Ascending aorta (tissue), 2 donors: Measurements from ENCODE around the gene CCDC187. TPM values are rescaled to one million over a fixed set of nuclear protein-coding genes. Genes with fewer than 3 reads are reported as not detected.

ENCODE experiments used
- DNase-seq, 2 donors: peaks; one replicate each; pipeline ENCODE4 v3.0.0-alpha.2; 2019; ENCODE audit warnings: low spot score in 2 of 2
- H3K27ac ChIP-seq, 2 donors: fragments of 200-600 bp; sonication (generic); one replicate each; pipeline ENCODE4 v1.5.1; 2016 to 2017; ENCODE audit warnings: mild to moderate bottlenecking in 1 of 2
- H3K27me3 ChIP-seq: fragments of 200-600 bp; sonication (generic); one replicate; pipeline ENCODE4 v1.5.1; 2017
- H3K36me3 ChIP-seq, 2 donors: fragments of 200-600 bp; sonication (generic); one replicate each; pipeline ENCODE4 v1.5.1; 2016
- H3K4me1 ChIP-seq, 2 donors: fragments of 200-600 bp; sonication (generic); one replicate each; pipeline ENCODE4 v1.5.1; 2016 to 2017; ENCODE audit warnings: mild to moderate bottlenecking in 1 of 2
- H3K4me3 ChIP-seq, 2 donors: fragments of 200-600 bp; sonication (generic); one replicate each; pipeline ENCODE4 v1.5.1; 2016 to 2017; ENCODE audit warnings: mild to moderate bottlenecking in 1 of 2
- H3K9me3 ChIP-seq, 2 donors: fragments of 200-600 bp; sonication (generic); one replicate each; pipeline ENCODE4 v1.5.1; 2016
- CTCF ChIP-seq, 3 experiments: fragments of 200-600 bp in 2 of 3; fragments of 450-650 bp in 1 of 3; sonication (generic) in 2 of 3; IDR thresholded peaks; one replicate each; pipeline ENCODE4 v1.5.1; 2016 to 2019; ENCODE audit warnings: antibody characterized with exemption in 3 of 3, mild to moderate bottlenecking in 1 of 3, moderate library complexity in 1 of 3
- intact Hi-C: fragments of 100-400 bp; cut with DNase I; formaldehyde crosslinking; loops from one replicate; pipeline ENCODE4 v1.15.1; 2023
- total RNA-seq: library from RNA; depleted of rRNA; stranded (reverse); fragments of >200 nt; gene quantifications from one replicate; pipeline ENCODE4 v1.1.0, GENCODE V29; 2016

Gene CCDC187
- total RNA-seq, 1 donor from 2014 or later: under 0.01 TPM

DNA sequence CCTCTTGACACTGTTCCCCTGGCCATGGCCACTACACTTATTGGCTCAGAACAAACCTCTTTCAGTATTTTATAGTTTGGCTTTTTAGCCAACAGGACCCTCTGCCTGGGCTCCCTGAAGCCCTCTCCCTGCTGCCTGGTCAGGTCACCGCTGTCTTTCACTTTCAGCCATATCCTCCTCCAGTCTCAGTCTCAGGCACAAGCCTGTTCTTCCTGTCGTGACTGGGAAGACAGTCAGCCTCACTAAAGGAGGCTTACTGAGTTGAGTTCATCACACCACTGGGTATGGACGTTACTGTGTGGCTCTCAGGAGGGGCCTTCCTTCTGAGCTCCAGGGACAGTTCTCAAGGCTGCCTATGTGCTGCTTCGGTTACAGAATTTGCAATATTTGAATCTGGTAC lies 60.3 kb downstream of the CCDC187 start:
- no peak for DNase-seq
- H3K27me3 ChIP-seq: no peaks in the 10 kb centered on the region
- H3K27ac ChIP-seq: no peak overlapping the region
- no peaks in the 10 kb centered on the region for H3K36me3 ChIP-seq
- no peak overlapping the region for H3K4me3 ChIP-seq
- intact Hi-C loops: no loop called here
- peaks cover 5 to 14% of the 10 kb centered on the region in 2 donors for H3K4me1 ChIP-seq
- TF ChIP-seq CTCF (IDR thresholded peaks at IDR 0.05): no peak
- H3K9me3 ChIP-seq: no peaks in the 10 kb centered on the region

DNA sequence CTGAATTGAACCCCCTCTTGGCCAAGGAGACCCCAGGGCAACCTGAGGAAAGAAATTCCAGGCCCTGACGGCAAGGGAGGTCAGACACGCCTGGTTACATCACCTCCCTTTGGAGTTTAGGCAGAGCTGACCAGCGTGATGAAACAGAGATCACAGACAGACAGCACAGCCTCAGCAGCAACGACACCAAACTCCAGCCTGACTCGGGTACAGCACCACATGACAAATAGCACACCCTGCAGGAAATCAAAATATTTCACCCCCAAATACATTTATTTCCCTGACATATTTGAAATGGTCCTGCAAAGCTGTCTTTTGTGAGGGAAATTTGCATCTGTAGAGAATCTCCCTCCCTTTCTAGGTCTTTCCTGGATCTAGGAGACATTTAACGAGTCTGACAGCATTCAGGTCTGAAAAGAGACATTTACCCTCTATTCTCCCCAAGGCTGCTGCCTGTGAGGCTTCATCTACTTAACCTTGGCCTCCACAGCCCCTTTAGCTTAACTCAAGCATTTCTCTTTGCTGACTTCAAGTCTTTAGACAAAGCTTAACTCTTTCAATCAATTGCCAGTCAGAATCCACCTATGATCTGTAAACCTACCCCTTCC lies 60.9 kb downstream of the CCDC187 start:
- no peak for TF ChIP-seq CTCF (IDR thresholded peaks at IDR 0.05)
- Histone ChIP-seq H3K4me3 (no peak overlapping the region), H3K4me1 (peaks cover 5 to 14% of the 10 kb centered on the region in 2 donors), H3K36me3 (no peaks in the 10 kb centered on the region), H3K9me3 (no peaks in the 10 kb centered on the region), H3K27ac (no peak overlapping the region), H3K27me3 (no peaks in the 10 kb centered on the region)
- DNase-seq: no peak
- intact Hi-C loops: no loop called here

DNA sequence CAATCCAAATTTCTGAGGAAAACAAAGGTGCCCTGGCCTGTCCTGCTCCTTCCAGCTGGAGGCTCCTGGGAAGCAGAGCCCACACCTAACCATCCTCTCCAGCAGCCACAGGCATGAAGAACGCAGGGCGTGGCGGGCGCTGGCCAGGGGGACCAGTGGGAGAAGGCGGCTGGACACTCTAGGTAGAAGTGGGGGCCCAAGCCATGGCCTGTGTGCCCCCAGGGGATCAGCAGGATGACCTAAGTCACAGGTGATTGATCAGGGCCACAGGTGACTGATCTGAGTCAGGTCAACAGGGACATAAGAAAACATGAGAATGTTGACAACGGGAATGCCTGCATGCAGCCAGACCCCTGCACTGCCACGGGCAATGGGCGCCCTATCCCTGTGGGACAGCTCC lies 61.6 kb downstream of the CCDC187 start:
- no peak overlapping the region for H3K27ac ChIP-seq
- H3K9me3 ChIP-seq: no peaks in the 10 kb centered on the region
- H3K4me1 ChIP-seq: peaks cover 5 to 14% of the 10 kb centered on the region in 2 donors
- H3K4me3 ChIP-seq: no peak overlapping the region
- TF ChIP-seq CTCF (IDR thresholded peaks at IDR 0.05): no peak
- DNase-seq: no peak
- H3K36me3 ChIP-seq: no peaks in the 10 kb centered on the region
- no peaks in the 10 kb centered on the region for H3K27me3 ChIP-seq
- intact Hi-C loops: no loop called here

DNA sequence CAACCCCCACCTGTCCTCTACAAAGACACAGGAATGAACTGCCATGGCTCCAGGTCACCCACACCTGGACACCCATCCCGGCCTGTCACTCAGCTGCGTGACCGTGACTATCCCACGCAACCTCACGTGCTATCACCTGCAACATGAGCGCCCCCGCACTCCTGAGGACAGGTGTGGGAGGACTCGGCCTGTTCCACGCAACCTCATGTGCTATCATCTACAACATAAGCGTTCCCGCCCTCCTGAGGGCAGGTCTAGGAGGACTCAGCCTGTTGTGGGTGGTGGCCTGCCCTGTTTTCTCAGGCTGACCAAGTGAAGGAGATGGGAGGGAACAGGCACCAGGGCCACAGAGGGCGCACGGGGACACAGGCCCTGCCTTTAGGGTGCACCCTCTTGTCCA lies 62.4 kb downstream of the CCDC187 start:
- H3K27me3 ChIP-seq: no peaks in the 10 kb centered on the region
- TF ChIP-seq CTCF (IDR thresholded peaks at IDR 0.05): no peak
- no peak overlapping the region for H3K27ac ChIP-seq
- peaks cover 2 to 4% of the 10 kb centered on the region in 2 donors for H3K36me3 ChIP-seq
- no peak overlapping the region for H3K4me3 ChIP-seq
- no peak for DNase-seq
- peaks cover 5 to 14% of the 10 kb centered on the region in 2 donors for H3K4me1 ChIP-seq
- no peaks in the 10 kb centered on the region for H3K9me3 ChIP-seq
- intact Hi-C loops: no loop called here

GRCh38 chr9:136240941-136241340 lies 63.0 kb downstream of the CCDC187 start:
- no peak for DNase-seq
- intact Hi-C loops: no loop called here
- Histone ChIP-seq H3K9me3 (no peaks in the 10 kb centered on the region), H3K27ac (no peak overlapping the region), H3K4me1 (peaks cover 5 to 10% of the 10 kb centered on the region in 2 donors), H3K27me3 (no peaks in the 10 kb centered on the region), H3K36me3 (peaks cover 5 to 10% of the 10 kb centered on the region in 2 donors), H3K4me3 (no peak overlapping the region)
- no peak for TF ChIP-seq CTCF (IDR thresholded peaks at IDR 0.05)

DNA sequence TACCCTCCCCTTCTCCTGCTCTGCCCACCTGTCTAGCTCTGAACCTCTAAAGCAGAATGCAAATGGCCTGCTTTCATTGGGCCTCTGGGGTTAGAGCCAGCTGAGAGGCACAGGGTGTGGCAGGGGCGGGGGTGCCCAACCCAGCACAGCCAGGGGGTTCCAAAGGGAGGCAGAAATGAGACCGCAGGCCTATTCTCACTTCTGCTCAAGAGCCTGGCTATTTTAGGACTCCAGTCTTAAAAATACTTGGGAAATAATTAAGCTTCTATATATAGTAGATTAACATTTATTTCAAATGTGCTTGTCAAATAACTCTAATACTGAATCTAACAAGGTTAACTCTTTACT lies 63.9 kb downstream of the CCDC187 start:
- TF ChIP-seq CTCF (IDR thresholded peaks at IDR 0.05): no peak
- Histone ChIP-seq H3K27ac (no peak overlapping the region), H3K9me3 (no peaks in the 10 kb centered on the region), H3K4me1 (peaks cover 2 to 7% of the 10 kb centered on the region in 2 donors), H3K27me3 (no peaks in the 10 kb centered on the region), H3K4me3 (no peak overlapping the region), H3K36me3 (peaks cover 11 to 19% of the 10 kb centered on the region in 2 donors)
- intact Hi-C loops: no loop called here
- no peak for DNase-seq
